ENCODE measurements around the gene TNFRSF21.

Gene TNFRSF21

DNA sequence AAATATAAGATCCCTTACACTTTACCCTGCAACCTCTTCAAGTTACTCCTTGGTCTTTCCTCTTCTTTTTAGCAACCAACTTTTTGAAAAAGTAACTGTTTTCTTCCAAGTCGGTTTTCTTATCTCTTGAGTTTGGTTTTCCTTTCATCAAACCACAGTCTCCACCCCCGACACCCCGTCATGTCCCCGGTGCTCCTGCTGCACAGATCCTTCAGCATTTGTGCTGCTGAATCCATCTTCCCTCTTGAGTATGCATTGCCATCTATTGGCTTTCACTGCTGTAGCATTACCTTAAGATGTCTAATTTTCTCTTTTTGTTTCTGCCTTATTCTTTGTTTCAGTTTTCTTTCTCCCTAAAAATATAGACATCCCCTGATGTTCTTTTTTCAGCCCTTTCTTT, 11.9 kb upstream of the TNFRSF21 start:
- no peak for DNase-seq (ENCODE audit: low spot score)

- DNase-seq (ENCODE audit: low spot score) = no peak
Measured at GRCh38 chr6:47319867-47320266, 10.2 kb upstream of the TNFRSF21 start.

GRCh38 chr6:47319382-47319781, 9.7 kb upstream of the TNFRSF21 start:
- no peak for DNase-seq (ENCODE audit: low spot score)

GRCh38 chr6:47318236-47318989, 8.7 kb upstream of the TNFRSF21 start:
- DNase-seq (ENCODE audit: low spot score) = no peak

- DNase-seq (ENCODE audit: low spot score) = peak; percentile 19
Measured at GRCh38 chr6:47315181-47315580, 5.5 kb upstream of the TNFRSF21 start.

DNA sequence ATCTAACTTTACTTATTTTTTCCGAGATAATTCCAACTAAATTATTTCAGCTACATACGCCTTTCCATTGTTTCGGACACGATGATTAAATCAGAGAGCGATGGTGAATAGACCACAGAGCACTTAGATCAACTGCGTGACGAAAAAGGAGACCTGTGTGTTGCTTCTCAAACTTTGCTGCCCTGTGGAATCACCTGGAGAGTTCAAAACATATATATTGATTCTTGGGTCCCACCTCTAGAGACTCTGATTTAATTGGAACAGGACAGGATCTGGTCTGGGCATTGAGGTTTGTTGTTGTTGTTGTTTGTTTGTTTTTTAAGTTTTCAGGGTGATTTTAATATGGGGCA, 401 bp upstream of the TNFRSF21 start:
- no peak for DNase-seq (ENCODE audit: low spot score)

DNA sequence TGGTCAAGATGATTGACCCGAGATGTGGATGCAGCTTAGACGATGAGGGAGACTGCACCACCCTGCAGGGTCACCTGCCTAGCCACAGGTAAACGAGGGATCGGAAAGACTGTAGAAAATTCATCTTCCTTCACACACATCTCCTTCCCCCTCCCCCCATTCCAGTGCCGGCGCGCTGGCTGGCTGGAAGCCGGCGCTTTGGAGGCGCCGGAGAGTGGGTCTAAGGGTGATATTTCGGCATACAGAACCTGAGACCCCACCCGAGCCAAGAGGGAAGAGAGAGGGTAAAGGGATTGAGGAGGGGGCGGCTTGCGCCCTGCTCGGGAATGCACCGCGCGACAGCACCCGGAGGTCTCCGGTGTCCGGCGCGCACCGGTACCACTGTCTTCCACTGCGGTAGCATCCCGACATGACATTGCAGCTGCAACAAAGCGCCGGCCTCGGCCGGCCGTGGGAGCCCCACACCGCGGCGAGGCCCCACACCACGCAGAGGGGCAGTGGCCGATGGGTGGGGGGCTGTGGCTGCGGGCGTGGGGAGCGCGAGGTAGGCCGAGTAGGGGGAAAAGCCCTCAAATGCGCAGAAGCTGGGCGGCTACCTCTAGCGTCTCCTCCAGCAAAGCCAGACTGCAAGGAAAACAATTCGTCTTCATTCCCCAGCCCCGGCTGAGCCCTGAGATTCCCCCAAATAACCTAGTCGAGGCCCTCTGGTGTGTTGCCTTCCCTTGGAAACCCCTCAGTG, 984 bp downstream of the TNFRSF21 start:
- DNase-seq (ENCODE audit: low spot score) = peak; percentile 49

DNA sequence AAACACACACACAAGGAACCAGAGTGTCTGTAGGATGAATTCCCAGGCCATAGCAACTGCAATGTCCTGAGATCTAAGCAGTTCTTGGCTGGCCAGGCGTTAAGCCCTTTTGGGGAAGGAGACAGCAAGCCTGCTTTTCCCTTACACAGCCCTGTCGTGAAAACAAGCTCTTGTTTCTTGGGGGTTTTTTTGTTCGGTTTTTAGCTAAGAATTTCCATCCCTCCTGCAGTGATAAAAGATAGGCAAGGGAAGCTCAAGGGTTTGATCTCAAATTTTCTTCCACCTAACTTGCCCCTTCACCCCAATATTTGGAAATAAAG, 1.5 kb downstream of the TNFRSF21 start:
- DNase-seq (ENCODE audit: low spot score) = peak; percentile 32

GRCh38 chr6:47307362-47308197, 2.1 kb downstream of the TNFRSF21 start:
- peak; percentile 13 for DNase-seq (ENCODE audit: low spot score)

- peak; percentile 82 for DNase-seq (ENCODE audit: low spot score)
Measured at GRCh38 chr6:47306887-47307286, 2.8 kb downstream of the TNFRSF21 start.

- peak; percentile 29 for DNase-seq (ENCODE audit: low spot score)
Measured at GRCh38 chr6:47303861-47304260, 5.8 kb downstream of the TNFRSF21 start.

GRCh38 chr6:47303342-47303741, 6.4 kb downstream of the TNFRSF21 start:
- DNase-seq (ENCODE audit: low spot score) = no peak

- DNase-seq (ENCODE audit: low spot score) = no peak
Measured at GRCh38 chr6:47302043-47302442, 7.7 kb downstream of the TNFRSF21 start.

GRCh38 chr6:47301441-47301840, 8.3 kb downstream of the TNFRSF21 start:
- DNase-seq (ENCODE audit: low spot score) = no peak

GRCh38 chr6:47300417-47300816, 9.3 kb downstream of the TNFRSF21 start:
- DNase-seq (ENCODE audit: low spot score) = no peak

DNA sequence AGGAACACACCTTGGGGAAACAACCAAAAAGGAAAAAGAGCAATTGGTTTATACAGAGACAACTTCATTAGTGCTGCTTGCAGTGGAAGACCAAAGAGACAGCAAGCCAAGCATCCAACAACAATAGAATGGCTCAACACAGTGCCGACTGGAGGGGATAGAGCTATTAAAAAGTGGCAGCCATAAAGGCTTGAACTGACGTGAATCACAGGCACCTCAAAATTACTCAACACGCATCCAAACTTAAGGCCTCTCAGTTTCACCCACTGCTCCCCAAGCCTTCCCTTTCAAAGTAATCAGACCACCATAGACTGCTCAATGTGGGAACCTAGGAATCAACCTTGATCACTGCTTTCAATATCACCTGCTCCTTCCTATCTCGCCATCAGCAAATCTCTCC, 9.7 kb downstream of the TNFRSF21 start:
- DNase-seq (ENCODE audit: low spot score) = no peak

- no peak for DNase-seq (ENCODE audit: low spot score)
Measured at GRCh38 chr6:47298475-47298874, 11.2 kb downstream of the TNFRSF21 start.

DNA sequence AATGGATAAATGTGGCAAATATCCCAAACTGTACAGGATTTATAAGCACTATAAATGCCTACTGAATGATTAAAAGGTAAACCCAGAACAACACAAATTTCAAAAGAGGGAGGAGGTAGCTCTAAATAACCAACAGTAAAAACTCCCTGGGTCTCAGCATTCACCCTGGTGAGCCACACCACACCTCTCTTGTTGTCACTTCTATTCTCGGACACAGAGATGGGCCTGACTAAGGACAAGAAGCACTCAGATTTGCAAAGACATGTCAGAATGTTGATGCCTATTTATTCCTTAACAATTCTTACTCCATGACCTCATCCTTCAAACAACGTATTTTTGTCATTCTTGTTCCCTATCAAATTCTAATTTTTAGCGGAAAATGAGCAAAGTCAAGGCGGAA, 14.7 kb downstream of the TNFRSF21 start:
- no peak for DNase-seq (ENCODE audit: low spot score)

GRCh38 chr6:47292944-47293343, 16.8 kb downstream of the TNFRSF21 start:
- DNase-seq (ENCODE audit: low spot score) = peak; percentile 50

DNA sequence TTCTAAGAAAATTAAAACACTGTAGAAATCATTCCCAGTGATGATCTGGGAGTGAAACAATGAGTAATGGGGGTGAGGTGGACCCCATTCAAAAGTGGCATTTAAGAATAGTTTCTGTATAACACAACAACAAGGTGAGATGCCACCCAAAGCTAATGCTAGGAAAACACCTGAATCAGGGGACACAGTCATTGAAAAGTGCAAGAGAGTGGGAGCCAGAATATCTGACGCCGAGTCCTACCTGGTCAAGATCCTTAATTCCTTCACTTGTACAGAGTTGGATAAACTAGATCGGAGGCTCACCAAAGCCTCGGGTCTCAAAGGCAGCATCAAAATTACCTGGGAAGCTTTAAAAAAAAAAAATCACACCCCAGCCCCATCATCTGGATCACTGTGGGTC, 17.7 kb downstream of the TNFRSF21 start:
- DNase-seq (ENCODE audit: low spot score) = no peak

- no peak for DNase-seq (ENCODE audit: low spot score)
Measured at GRCh38 chr6:47290124-47290834, 19.4 kb downstream of the TNFRSF21 start.
